ENCODE measurements around the gene FXYD6.

- TF ChIP-seq POLR2A (IDR thresholded peaks at IDR 0.05; ENCODE audit: extremely low read depth, insufficient read length): no peak
- TF ChIP-seq CTCF (IDR thresholded peaks at IDR 0.05; ENCODE audit: low read depth, low read length): no peak
Observed at GRCh38 chr11:117891362-117891761, 14.9 kb upstream of the FXYD6 start.

Measured in NB4 (cell line).